GM10248 (cell line): ENCODE measurements around the gene ARIH2.

Experiments used
- CTCF ChIA-PET: fragments of 300-600 bp; sonication (Branson Sonifier 250); formaldehyde crosslinking; extraction: SDS; loops from one replicate; lab custom pipeline; 2021; ENCODE audit warnings: antibody characterized with exemption; lab: Yijun Ruan, JAX
- POLR2A ChIA-PET: fragments of 350-650 bp; sonication (Branson Sonifier 250); formaldehyde crosslinking; extraction: SDS; loops from one replicate; lab custom pipeline; 2020; ENCODE audit warnings: antibody characterized with exemption; lab: Yijun Ruan, JAX
- DNase-seq: peaks from one replicate; pipeline ENCODE4 v3.0.0; 2012; ENCODE audit errors: extremely low spot score
- TF ChIP-seq, protein P1 (sequence below): IDR thresholded peaks from 2 replicates; pipeline ENCODE4 v1.5.1; 2012; ENCODE audit warnings: mild to moderate bottlenecking, low read depth; ENCODE audit errors: extremely low read depth, missing control alignments, control extremely low read depth

Gene ARIH2

GRCh38 chr3:49020330-49021212 lies 101.9 kb downstream of the ARIH2 start:
- ChIA-PET CTCF (interaction anchor here (0.9 to 8.3 kb wide), 10 partner anchors 11 to 101 kb away, joined by 3 to 131 read pairs (median 5); partner anchors contain the start of genes P4HTM, QARS1, QRICH1 and USP19), POLR2A (interaction anchor here (0.5 to 3.4 kb wide), 12 partner anchors 9 to 941 kb away, joined by 3 to 50 read pairs (median 5); partner anchors contain the start of genes IMPDH2, QRICH1, USP4 and WDR6)
- TF ChIP-seq, protein P1, sequence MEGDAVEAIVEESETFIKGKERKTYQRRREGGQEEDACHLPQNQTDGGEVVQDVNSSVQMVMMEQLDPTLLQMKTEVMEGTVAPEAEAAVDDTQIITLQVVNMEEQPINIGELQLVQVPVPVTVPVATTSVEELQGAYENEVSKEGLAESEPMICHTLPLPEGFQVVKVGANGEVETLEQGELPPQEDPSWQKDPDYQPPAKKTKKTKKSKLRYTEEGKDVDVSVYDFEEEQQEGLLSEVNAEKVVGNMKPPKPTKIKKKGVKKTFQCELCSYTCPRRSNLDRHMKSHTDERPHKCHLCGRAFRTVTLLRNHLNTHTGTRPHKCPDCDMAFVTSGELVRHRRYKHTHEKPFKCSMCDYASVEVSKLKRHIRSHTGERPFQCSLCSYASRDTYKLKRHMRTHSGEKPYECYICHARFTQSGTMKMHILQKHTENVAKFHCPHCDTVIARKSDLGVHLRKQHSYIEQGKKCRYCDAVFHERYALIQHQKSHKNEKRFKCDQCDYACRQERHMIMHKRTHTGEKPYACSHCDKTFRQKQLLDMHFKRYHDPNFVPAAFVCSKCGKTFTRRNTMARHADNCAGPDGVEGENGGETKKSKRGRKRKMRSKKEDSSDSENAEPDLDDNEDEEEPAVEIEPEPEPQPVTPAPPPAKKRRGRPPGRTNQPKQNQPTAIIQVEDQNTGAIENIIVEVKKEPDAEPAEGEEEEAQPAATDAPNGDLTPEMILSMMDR = no peak
- DNase-seq = peak; percentile 54

DNA sequence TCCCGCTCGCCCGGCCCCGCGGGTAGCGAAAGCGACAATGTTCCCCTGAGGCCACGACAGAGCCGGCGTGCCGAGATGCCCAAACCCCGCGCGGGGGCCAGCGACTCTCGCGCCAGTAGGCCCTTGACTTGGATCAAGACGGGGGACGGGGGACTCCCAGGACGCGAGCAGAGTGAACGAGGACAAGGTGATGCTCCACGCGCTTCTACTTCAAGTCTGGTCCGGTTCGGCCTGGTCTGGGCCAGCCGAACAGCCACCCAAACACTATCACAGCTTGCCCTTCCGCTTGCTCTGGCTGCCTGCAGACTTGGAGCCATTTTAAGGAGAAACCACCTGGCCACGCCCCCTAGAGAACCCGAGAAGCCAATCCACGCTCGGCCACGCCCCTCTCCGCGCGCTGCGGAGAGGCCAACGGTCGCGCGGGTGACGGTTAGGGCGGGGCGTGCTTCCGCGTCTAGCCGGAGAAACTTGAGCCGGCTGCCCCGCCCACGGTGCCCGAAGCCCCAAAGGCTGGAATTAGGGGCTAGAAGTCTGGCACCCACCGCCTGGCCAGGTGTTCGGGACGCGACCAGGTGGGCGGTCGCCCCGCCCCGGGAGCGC lies 102.7 kb downstream of the ARIH2 start:
- ChIA-PET CTCF (interaction anchor here (0.7 to 8.3 kb wide), 23 partner anchors 10 to 1242 kb away, joined by 3 to 131 read pairs (median 4); partner anchors contain the start of genes DAG1, P4HTM, QARS1 and QRICH1), POLR2A (interaction anchor here (0.5 to 3.4 kb wide), 15 partner anchors 8 to 941 kb away, joined by 3 to 50 read pairs (median 5); partner anchors contain the start of genes DAG1, IMPDH2, QRICH1 and USP4)
- DNase-seq = peak; percentile 95
- TF ChIP-seq, protein P1 = no peak

DNA sequence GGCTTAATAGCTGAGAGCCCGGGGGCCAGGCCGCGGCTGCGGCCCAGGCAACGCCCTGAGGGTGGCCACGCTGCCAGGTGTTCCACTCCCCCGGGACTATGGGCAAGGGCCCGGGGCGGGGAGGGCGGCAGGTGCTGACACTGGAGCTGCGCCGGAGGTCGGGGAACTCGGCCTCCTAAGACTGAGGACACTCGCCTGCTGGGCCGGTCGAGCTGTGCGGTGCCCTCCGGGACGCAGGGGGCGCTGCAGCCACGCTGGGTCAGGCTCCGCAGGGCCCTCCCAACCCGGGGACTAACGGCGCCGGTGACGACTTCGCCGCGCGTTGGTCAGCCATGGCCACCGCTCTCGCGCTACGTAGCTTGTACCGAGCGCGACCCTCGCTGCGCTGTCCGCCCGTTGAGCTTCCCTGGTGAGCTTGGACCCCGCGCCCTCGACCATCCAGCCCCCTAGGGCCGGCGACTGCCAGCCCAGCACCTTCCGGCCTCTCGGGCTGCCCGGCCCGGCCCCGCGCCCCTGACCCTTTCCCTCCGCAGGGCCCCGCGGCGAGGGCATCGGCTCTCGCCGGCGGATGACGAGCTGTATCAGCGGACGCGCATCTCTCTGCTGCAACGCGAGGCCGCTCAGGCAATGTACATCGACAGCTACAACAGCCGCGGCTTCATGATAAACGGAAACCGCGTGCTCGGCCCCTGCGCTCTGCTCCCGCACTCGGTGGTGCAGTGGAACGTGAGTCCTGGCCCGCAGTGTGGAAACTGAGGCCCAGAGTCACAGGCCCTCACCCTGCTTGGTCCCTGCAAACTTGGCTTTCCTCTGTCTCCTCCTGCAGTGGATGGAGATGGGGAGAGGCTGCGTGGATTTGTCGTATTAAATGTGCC lies 103.4 kb downstream of the ARIH2 start, which contains the start of gene NDUFAF3:
NDUFAF3 (plus strand) TSS at position 309 of the 875 bp plus-strand sequence; CDS start at position 333, 24 bp downstream.
- CTCF ChIA-PET = interaction anchor here (0.7 to 8.3 kb wide), 25 partner anchors 9 to 1243 kb away, joined by 3 to 131 read pairs (median 4); partner anchors contain the start of genes DAG1, P4HTM, QARS1 and RHOA
- POLR2A ChIA-PET = interaction anchor here (0.6 to 3.4 kb wide), 9 partner anchors 7 to 448 kb away, joined by 3 to 50 read pairs (median 6); partner anchors contain the start of genes DAG1, IMPDH2, QRICH1 and USP4
- TF ChIP-seq, protein P1 = peak; percentile 99
- DNase-seq = peak; percentile 90

DNA sequence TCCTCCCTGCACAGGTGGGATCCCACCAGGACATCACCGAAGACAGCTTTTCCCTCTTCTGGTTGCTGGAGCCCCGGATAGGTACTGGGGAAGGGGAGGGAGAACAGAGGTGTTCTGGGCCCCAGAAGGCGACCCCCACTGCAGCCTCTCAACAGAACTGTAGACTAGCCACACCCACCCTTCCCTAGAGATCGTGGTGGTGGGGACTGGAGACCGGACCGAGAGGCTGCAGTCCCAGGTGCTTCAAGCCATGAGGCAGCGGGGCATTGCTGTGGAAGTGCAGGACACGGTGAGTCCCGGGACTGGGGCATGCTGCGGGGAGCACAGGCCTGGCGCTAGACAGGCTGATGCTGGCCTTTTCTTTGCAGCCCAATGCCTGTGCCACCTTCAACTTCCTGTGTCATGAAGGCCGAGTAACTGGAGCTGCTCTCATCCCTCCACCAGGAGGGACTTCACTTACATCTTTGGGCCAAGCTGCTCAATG lies 104.1 kb downstream of the ARIH2 start:
- TF ChIP-seq, protein P1 = no peak
- DNase-seq = no peak
- POLR2A ChIA-PET = interaction anchor here (1.2 to 3.4 kb wide), 5 partner anchors 11 to 447 kb away, joined by 3 to 50 read pairs (median 6); partner anchors contain the start of genes DAG1, QRICH1, USP4 and WDR6
- CTCF ChIA-PET = interaction anchor here (0.7 to 8.3 kb wide), 21 partner anchors 9 to 1243 kb away, joined by 3 to 131 read pairs (median 4); partner anchors contain the start of genes DAG1, P4HTM, USP19 and WDR6

DNA sequence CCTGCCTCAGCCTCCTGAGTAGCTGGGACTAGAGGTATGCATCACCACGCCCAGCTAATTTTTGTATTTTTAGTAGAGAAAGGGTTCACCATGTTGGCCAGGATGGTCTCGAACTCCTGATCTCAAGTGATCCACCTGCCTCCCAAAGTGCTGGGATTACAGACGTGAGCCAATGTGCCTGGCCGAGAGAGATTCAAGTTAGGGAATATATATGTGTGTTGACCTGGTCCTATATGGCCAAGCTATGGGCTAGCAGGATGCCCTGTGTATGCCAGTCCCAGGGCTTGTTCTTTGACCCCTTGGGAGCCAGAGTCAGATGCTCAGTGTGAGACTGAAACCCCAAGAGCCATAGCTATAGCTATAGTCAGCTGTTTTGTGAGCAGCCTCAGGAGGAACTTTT lies 105.1 kb downstream of the ARIH2 start:
- no peak for DNase-seq
- TF ChIP-seq, protein P1 = no peak
- POLR2A ChIA-PET = no interaction called here
- CTCF ChIA-PET = interaction anchor here (2.9 to 8.3 kb wide), 2 partner anchors 14 to 36 kb away, joined by 11 to 131 read pairs; partner anchors contain the start of gene WDR6
